Breast epithelium (tissue), 3 donors: Measurements from ENCODE around the gene RGPD3.

Source experiments
- CTCF ChIP-seq, 3 donors: fragments of 450-650 bp; IDR thresholded peaks; one replicate each; pipeline ENCODE4 v1.5.1; 2016 to 2017; ENCODE audit warnings: antibody characterized with exemption in 3 of 3, mild to moderate bottlenecking in 3 of 3, moderate library complexity in 3 of 3
- POLR2AphosphoS5 ChIP-seq, 3 donors: sonication (generic); formaldehyde crosslinking; IDR thresholded peaks; one replicate each; pipeline ENCODE4 v1.6.1; 2017; ENCODE audit warnings: antibody characterized with exemption in 3 of 3

GRCh38 chr2:106353676-106354075 lies 114.5 kb downstream of the RGPD3 start:
- TF ChIP-seq CTCF (IDR thresholded peaks at IDR 0.05) (no peak), POLR2AphosphoS5 (IDR thresholded peaks at IDR 0.05) (no peak)
